Measurements from ENCODE around the gene TRAF7. TPM values are rescaled to one million over a fixed set of nuclear protein-coding genes. Genes with fewer than 3 reads are reported as not detected.

TRAF7 gene
- total RNA-seq, 1 donor from 2014 or later: 63.4 TPM

- no peaks in the 10 kb centered on the region for H3K27me3 Mint-ChIP-seq (ENCODE audit: low read depth)
- no peak for DNase-seq (ENCODE audit: low spot score)
- no peak overlapping the region for H3K27ac Mint-ChIP-seq (ENCODE audit: unreplicated experiment)
- TF ChIP-seq, protein P1, sequence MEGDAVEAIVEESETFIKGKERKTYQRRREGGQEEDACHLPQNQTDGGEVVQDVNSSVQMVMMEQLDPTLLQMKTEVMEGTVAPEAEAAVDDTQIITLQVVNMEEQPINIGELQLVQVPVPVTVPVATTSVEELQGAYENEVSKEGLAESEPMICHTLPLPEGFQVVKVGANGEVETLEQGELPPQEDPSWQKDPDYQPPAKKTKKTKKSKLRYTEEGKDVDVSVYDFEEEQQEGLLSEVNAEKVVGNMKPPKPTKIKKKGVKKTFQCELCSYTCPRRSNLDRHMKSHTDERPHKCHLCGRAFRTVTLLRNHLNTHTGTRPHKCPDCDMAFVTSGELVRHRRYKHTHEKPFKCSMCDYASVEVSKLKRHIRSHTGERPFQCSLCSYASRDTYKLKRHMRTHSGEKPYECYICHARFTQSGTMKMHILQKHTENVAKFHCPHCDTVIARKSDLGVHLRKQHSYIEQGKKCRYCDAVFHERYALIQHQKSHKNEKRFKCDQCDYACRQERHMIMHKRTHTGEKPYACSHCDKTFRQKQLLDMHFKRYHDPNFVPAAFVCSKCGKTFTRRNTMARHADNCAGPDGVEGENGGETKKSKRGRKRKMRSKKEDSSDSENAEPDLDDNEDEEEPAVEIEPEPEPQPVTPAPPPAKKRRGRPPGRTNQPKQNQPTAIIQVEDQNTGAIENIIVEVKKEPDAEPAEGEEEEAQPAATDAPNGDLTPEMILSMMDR (IDR thresholded peaks at IDR 0.05): no peak
- no peaks in the 10 kb centered on the region for H3K9me3 Mint-ChIP-seq (ENCODE audit: low read depth)
- no peak overlapping the region for H3K4me3 Mint-ChIP-seq (ENCODE audit: unreplicated experiment)
- peaks cover 7% of the 10 kb centered on the region for H3K36me3 Mint-ChIP-seq (ENCODE audit: low read depth)
- peaks cover 31% of the 10 kb centered on the region for H3K4me1 Mint-ChIP-seq (ENCODE audit: low read depth)
Observed at GRCh38 chr16:2211923-2212347, 56.4 kb downstream of the TRAF7 start.

GRCh38 chr16:2212362-2213324, 57.1 kb downstream of the TRAF7 start:
- peaks cover 27% of the 10 kb centered on the region for H3K4me1 Mint-ChIP-seq (ENCODE audit: low read depth)
- H3K9me3 Mint-ChIP-seq (ENCODE audit: low read depth): no peaks in the 10 kb centered on the region
- H3K27ac Mint-ChIP-seq (ENCODE audit: unreplicated experiment): peak overlapping the region; percentile 52

GRCh38 chr16:2213817-2214718, 58.5 kb downstream of the TRAF7 start:
- no peaks in the 10 kb centered on the region for H3K36me3 Mint-ChIP-seq (ENCODE audit: low read depth)
- no peaks in the 10 kb centered on the region for H3K27me3 Mint-ChIP-seq (ENCODE audit: low read depth)
- TF ChIP-seq, protein P1 (IDR thresholded peaks at IDR 0.05): no peak
- no peak for DNase-seq (ENCODE audit: low spot score)
- H3K9me3 Mint-ChIP-seq (ENCODE audit: low read depth): no peaks in the 10 kb centered on the region
- peak overlapping the region; percentile 52 for H3K27ac Mint-ChIP-seq (ENCODE audit: unreplicated experiment)
- H3K4me1 Mint-ChIP-seq (ENCODE audit: low read depth): peaks cover 25% of the 10 kb centered on the region
- peak overlapping the region; percentile 72 for H3K4me3 Mint-ChIP-seq (ENCODE audit: unreplicated experiment)

More at GRCh38 chr16:2212362-2213324, 57.1 kb downstream of the TRAF7 start:
- DNase-seq (ENCODE audit: low spot score): no peak
- TF ChIP-seq, protein P1 (IDR thresholded peaks at IDR 0.05): no peak
- H3K4me3 Mint-ChIP-seq (ENCODE audit: unreplicated experiment): peak overlapping the region; percentile 72
- H3K36me3 Mint-ChIP-seq (ENCODE audit: low read depth): peaks cover 4% of the 10 kb centered on the region
- H3K27me3 Mint-ChIP-seq (ENCODE audit: low read depth): no peaks in the 10 kb centered on the region

GRCh38 chr16:2214719-2214968, 59.1 kb downstream of the TRAF7 start, which contains the start of gene PGP:
Gene PGP (minus strand): TSS chr16:2214840. CDS start chr16:2214777, 63 bp downstream.
- no peaks in the 10 kb centered on the region for H3K36me3 Mint-ChIP-seq (ENCODE audit: low read depth)
- TF ChIP-seq, protein P1 (IDR thresholded peaks at IDR 0.05): no peak
- no peaks in the 10 kb centered on the region for H3K9me3 Mint-ChIP-seq (ENCODE audit: low read depth)
- peak within 1 kb of the TSS; percentile 93 for H3K27ac Mint-ChIP-seq (ENCODE audit: unreplicated experiment)
- H3K4me3 Mint-ChIP-seq (ENCODE audit: unreplicated experiment): peak within 1 kb of the TSS; percentile 86
- DNase-seq (ENCODE audit: low spot score): no peak
- no peaks in the 10 kb centered on the region for H3K27me3 Mint-ChIP-seq (ENCODE audit: low read depth)
- H3K4me1 Mint-ChIP-seq (ENCODE audit: low read depth): peaks cover 25% of the 10 kb centered on the region

DNA sequence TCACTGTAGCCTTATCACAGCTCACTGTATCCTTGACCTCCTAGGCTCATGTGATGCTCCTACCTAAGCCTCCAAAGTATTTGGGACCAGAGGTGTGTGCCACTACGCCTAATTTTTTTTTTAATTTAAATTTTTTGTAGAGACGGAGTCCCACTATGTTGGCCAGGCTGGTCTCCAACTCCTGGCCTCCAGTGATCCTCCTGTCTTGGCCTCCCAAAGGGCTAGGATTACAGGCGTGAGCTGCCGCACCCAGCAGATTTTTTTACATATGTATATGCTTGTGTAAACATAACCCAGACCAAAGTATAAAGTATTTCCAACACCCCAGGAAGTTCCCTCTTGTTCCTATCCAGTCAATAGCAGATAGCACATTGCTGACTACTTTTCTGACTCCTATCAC, 60.7 kb downstream of the TRAF7 start:
- H3K36me3 Mint-ChIP-seq (ENCODE audit: low read depth): no peaks in the 10 kb centered on the region
- no peaks in the 10 kb centered on the region for H3K9me3 Mint-ChIP-seq (ENCODE audit: low read depth)
- no peak for DNase-seq (ENCODE audit: low spot score)
- no peak overlapping the region for H3K27ac Mint-ChIP-seq (ENCODE audit: unreplicated experiment)
- H3K4me1 Mint-ChIP-seq (ENCODE audit: low read depth): peaks cover 25% of the 10 kb centered on the region
- peak overlapping the region; percentile 86 for H3K4me3 Mint-ChIP-seq (ENCODE audit: unreplicated experiment)
- H3K27me3 Mint-ChIP-seq (ENCODE audit: low read depth): no peaks in the 10 kb centered on the region
- TF ChIP-seq, protein P1 (IDR thresholded peaks at IDR 0.05): no peak

Measured in chondrocyte (in vitro differentiated cells).